ENCODE data around the gene DNAI1.

GRCh38 chr9:34419716-34420504, 38.7 kb upstream of the DNAI1 start:
- TF ChIP-seq YY1 (IDR thresholded peaks at IDR 0.05; ENCODE audit: low read depth, low read length), result no peak
- TF ChIP-seq ZBED1 (IDR thresholded peaks at IDR 0.05; ENCODE audit: borderline replicate concordance), result no peak
- TF ChIP-seq SRF (IDR thresholded peaks at IDR 0.05; ENCODE audit: low read depth in 2 of 2, low read length in 2 of 2), result no peak
- TF ChIP-seq RAD21 (IDR thresholded peaks at IDR 0.05; ENCODE audit: insufficient read depth, low read depth, low read length), result no peak
- no peak for TF ChIP-seq POLR2A (IDR thresholded peaks at IDR 0.05; ENCODE audit: low read depth, low read length)
- no peak for TF ChIP-seq CTCF (IDR thresholded peaks at IDR 0.05 in 2 of 3, conservative IDR thresholded peaks at IDR 0.05 in 1 of 3; ENCODE audit: control insufficient read depth in 2 of 3, extremely low read depth in 1 of 3, insufficient read depth in 1 of 3, low read depth in 3 of 3, low read length in 3 of 3)
- TF ChIP-seq GATAD2B (conservative IDR thresholded peaks at IDR 0.05; ENCODE audit: low read depth), result no peak
- TF ChIP-seq NFYB (IDR thresholded peaks at IDR 0.05; ENCODE audit: insufficient read depth, low read depth, low read length), result no peak
- TF ChIP-seq, protein P1, sequence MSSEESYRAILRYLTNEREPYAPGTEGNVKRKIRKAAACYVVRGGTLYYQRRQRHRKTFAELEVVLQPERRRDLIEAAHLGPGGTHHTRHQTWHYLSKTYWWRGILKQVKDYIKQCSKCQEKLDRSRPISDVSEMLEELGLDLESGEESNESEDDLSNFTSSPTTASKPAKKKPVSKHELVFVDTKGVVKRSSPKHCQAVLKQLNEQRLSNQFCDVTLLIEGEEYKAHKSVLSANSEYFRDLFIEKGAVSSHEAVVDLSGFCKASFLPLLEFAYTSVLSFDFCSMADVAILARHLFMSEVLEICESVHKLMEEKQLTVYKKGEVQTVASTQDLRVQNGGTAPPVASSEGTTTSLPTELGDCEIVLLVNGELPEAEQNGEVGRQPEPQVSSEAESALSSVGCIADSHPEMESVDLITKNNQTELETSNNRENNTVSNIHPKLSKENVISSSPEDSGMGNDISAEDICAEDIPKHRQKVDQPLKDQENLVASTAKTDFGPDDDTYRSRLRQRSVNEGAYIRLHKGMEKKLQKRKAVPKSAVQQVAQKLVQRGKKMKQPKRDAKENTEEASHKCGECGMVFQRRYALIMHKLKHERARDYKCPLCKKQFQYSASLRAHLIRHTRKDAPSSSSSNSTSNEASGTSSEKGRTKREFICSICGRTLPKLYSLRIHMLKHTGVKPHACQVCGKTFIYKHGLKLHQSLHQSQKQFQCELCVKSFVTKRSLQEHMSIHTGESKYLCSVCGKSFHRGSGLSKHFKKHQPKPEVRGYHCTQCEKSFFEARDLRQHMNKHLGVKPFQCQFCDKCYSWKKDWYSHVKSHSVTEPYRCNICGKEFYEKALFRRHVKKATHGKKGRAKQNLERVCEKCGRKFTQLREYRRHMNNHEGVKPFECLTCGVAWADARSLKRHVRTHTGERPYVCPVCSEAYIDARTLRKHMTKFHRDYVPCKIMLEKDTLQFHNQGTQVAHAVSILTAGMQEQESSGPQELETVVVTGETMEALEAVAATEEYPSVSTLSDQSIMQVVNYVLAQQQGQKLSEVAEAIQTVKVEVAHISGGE (CRISPR knock-in tag; IDR thresholded peaks at IDR 0.05), result no peak
- TF ChIP-seq ZSCAN29 (IDR thresholded peaks at IDR 0.05), result no peak
- TF ChIP-seq, protein P2, sequence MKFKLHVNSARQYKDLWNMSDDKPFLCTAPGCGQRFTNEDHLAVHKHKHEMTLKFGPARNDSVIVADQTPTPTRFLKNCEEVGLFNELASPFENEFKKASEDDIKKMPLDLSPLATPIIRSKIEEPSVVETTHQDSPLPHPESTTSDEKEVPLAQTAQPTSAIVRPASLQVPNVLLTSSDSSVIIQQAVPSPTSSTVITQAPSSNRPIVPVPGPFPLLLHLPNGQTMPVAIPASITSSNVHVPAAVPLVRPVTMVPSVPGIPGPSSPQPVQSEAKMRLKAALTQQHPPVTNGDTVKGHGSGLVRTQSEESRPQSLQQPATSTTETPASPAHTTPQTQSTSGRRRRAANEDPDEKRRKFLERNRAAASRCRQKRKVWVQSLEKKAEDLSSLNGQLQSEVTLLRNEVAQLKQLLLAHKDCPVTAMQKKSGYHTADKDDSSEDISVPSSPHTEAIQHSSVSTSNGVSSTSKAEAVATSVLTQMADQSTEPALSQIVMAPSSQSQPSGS (IDR thresholded peaks at IDR 0.05; ENCODE audit: low read length), result no peak
- no peak for TF ChIP-seq TCF7 (IDR thresholded peaks at IDR 0.05; ENCODE audit: borderline replicate concordance)
- no peak for TF ChIP-seq GABPA (IDR thresholded peaks at IDR 0.05; ENCODE audit: low read depth)
- TF ChIP-seq CREB1 (IDR thresholded peaks at IDR 0.05; ENCODE audit: low read depth), result no peak

Measured in GM12878 (cell line).